ENCODE data around the gene CMTM4.

DNA sequence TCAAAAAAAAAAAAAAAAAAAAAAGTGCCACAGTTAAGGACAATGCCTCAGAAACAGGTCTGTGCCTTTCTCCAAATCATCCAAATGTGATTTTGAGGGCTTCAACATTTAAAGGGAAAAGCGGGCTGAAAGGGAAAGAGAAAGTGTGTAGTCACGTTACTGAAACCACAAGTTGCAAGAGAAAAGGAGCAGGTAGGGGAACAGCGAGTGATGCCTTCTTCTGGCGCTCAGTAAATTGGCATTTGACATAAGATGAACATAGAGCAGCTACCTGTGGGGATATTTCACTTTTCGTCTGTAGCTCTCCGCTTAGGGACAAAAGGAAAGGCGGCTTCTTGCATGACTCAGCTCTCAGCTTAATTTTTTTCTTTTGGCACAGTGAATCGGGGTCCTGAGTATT is 106.2 kb downstream of the CMTM4 start:
- TF ChIP-seq TAF1 (IDR thresholded peaks at IDR 0.05; ENCODE audit: low read depth) = no peak
- no peak for TF ChIP-seq EGR1 (IDR thresholded peaks at IDR 0.05)
- TF ChIP-seq REST (IDR thresholded peaks at IDR 0.05; ENCODE audit: low read depth) = no peak
- no peak for TF ChIP-seq EP300 (IDR thresholded peaks at IDR 0.05; ENCODE audit: borderline replicate concordance)
- TF ChIP-seq RAD21 (IDR thresholded peaks at IDR 0.05; ENCODE audit: low read depth) = no peak
- TF ChIP-seq YY1 (IDR thresholded peaks at IDR 0.05; ENCODE audit: low read depth) = no peak
- TF ChIP-seq, protein P1, sequence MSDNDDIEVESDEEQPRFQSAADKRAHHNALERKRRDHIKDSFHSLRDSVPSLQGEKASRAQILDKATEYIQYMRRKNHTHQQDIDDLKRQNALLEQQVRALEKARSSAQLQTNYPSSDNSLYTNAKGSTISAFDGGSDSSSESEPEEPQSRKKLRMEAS (IDR thresholded peaks at IDR 0.05) = no peak
- TF ChIP-seq, protein P2, sequence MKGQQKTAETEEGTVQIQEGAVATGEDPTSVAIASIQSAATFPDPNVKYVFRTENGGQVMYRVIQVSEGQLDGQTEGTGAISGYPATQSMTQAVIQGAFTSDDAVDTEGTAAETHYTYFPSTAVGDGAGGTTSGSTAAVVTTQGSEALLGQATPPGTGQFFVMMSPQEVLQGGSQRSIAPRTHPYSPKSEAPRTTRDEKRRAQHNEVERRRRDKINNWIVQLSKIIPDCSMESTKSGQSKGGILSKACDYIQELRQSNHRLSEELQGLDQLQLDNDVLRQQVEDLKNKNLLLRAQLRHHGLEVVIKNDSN (IDR thresholded peaks at IDR 0.05) = no peak
- TF ChIP-seq TCF12 (IDR thresholded peaks at IDR 0.05; ENCODE audit: low read depth) = no peak
- no peak for TF ChIP-seq CEBPB (IDR thresholded peaks at IDR 0.05)
- no peak for TF ChIP-seq CREB1 (IDR thresholded peaks at IDR 0.05; ENCODE audit: low read depth)
- TF ChIP-seq TEAD4 (IDR thresholded peaks at IDR 0.05) = no peak
- TF ChIP-seq ZBTB7A (IDR thresholded peaks at IDR 0.05; ENCODE audit: low read depth) = no peak
- TF ChIP-seq NFIC (IDR thresholded peaks at IDR 0.05) = no peak

All from Ishikawa (cell line).